Measurements from ENCODE around the gene SEMA3A. TPM values are rescaled to one million over a fixed set of nuclear protein-coding genes. Genes with fewer than 3 reads are reported as not detected.

The SEMA3A gene
- total and polyA plus RNA-seq, 11 donors: 0.30 to 6.6 (median 1.4) TPM

DNA sequence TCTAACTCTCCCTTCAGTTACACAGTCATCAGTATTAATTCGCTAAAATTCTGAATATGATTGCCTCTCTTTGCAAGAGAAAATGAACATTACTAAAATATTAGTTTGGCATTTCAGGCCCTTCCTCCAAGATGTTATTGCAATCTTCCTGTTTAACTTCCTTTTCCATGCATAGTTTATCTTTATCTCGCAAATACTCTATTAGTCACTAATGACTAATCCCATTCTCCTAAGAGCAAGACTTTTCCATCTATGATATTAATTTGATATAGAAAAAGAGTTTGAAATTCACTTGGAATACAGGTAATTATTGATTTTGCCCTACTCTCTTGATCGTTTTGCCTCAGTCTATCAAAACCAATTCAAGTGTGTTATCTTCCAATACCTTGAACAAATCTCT lies 41.8 kb upstream of the SEMA3A start:
- Histone ChIP-seq H3K4me1 (peaks cover 0 to 9% (median 0%) of the 10 kb centered on the region in 12 donors), H3K9me3 (peaks cover 0 to 11% (median 0%) of the 10 kb centered on the region in 12 donors), H3K27ac (no peak overlapping the region), H3K27me3 (no peaks in the 10 kb centered on the region), H3K36me3 (no peaks in the 10 kb centered on the region), H3K4me3 (no peak overlapping the region)
- DNase-seq (no peak), ATAC-seq (no peak)
- 76 to 84% (median 81%) methylated on average over 3 of the region's 3 CpGs for whole genome bisulfite sequencing, 4 donors
- TF ChIP-seq POLR2A (IDR thresholded peaks at IDR 0.05): no peak
- intact Hi-C loops (cut with DNase I): no loop called here

- no peaks in the 10 kb centered on the region for H3K9me3 ChIP-seq
- ATAC-seq: no peak
Measured at GRCh38 chr7:84232646-84233045, 38.1 kb upstream of the SEMA3A start.

DNA sequence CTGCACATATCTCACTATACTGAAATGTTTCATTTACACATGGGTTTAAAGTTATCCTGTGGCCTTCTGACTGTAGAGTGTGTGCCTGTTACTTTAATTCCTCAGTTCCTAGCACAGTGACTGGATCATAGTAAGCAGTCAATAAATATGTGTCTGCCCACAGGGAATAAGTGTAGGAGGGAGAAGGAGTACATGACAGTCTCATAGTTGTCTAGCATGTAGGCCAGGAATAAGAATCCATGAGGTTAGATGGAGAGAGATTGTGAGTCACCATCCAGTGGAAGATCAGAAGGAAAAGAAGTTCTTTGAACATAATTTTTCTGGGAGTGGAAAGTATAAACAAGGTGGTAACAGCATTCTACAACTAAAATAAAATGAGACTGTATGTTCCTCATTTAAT lies 36.6 kb upstream of the SEMA3A start:
- DNase-seq: no peak
- intact Hi-C loops (cut with DNase I): no loop called here
- Histone ChIP-seq H3K4me3 (no peak overlapping the region), H3K9me3 (no peaks in the 10 kb centered on the region), H3K36me3 (no peaks in the 10 kb centered on the region), H3K27ac (peak overlapping the region in 1 of 12 donors; percentile 35), H3K27me3 (no peaks in the 10 kb centered on the region), H3K4me1 (peaks cover 0 to 4% (median 0%) of the 10 kb centered on the region in 12 donors)
- no peak for ATAC-seq
- TF ChIP-seq, protein P1, sequence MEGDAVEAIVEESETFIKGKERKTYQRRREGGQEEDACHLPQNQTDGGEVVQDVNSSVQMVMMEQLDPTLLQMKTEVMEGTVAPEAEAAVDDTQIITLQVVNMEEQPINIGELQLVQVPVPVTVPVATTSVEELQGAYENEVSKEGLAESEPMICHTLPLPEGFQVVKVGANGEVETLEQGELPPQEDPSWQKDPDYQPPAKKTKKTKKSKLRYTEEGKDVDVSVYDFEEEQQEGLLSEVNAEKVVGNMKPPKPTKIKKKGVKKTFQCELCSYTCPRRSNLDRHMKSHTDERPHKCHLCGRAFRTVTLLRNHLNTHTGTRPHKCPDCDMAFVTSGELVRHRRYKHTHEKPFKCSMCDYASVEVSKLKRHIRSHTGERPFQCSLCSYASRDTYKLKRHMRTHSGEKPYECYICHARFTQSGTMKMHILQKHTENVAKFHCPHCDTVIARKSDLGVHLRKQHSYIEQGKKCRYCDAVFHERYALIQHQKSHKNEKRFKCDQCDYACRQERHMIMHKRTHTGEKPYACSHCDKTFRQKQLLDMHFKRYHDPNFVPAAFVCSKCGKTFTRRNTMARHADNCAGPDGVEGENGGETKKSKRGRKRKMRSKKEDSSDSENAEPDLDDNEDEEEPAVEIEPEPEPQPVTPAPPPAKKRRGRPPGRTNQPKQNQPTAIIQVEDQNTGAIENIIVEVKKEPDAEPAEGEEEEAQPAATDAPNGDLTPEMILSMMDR (IDR thresholded peaks at IDR 0.05): no peak
- TF ChIP-seq POLR2A (IDR thresholded peaks at IDR 0.05): no peak

More at GRCh38 chr7:84232646-84233045, 38.1 kb upstream of the SEMA3A start:
- TF ChIP-seq POLR2A (IDR thresholded peaks at IDR 0.05): no peak
- TF ChIP-seq, protein P1 (IDR thresholded peaks at IDR 0.05): no peak
- peaks cover 0 to 9% (median 0%) of the 10 kb centered on the region in 12 donors for H3K4me1 ChIP-seq
- H3K36me3 ChIP-seq: no peaks in the 10 kb centered on the region
- WGBS, 4 donors: 39 to 60% (median 45%) methylated on average over 1 of the region's 1 CpG
- no peaks in the 10 kb centered on the region for H3K27me3 ChIP-seq
- H3K4me3 ChIP-seq: no peak overlapping the region
- H3K27ac ChIP-seq: no peak overlapping the region
- no peak for DNase-seq
- intact Hi-C loops (cut with DNase I): no loop called here

DNA sequence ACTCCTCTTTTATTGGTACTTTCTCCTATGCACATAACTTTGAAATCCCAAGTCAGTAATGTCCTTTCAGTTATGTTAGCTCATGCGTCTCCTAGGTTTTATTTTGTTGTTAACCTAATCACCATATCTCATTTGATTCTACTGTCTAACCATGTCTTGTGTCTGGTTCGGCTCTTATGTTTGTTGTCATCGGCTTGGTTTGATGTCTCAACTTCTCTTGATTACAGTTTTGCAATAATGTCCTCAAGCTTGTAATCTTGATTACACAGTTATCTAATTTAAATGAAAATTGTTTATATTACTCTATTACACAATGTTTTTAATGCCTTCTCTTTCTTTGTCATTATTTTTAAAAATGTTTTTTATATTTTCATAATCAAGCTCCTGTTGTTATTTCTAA lies 35.9 kb upstream of the SEMA3A start:
- intact Hi-C loops (cut with DNase I): no loop called here
- no peak overlapping the region for H3K4me3 ChIP-seq
- no peaks in the 10 kb centered on the region for H3K9me3 ChIP-seq
- no peaks in the 10 kb centered on the region for H3K4me1 ChIP-seq
- DNase-seq: no peak
- ATAC-seq: no peak
- WGBS, 4 donors: 90 to 93% (median 91%) methylated on average over 3 of the region's 3 CpGs
- no peak for TF ChIP-seq POLR2A (IDR thresholded peaks at IDR 0.05)
- TF ChIP-seq, protein P1 (IDR thresholded peaks at IDR 0.05): no peak
- H3K36me3 ChIP-seq: no peaks in the 10 kb centered on the region
- H3K27ac ChIP-seq: no peak overlapping the region
- H3K27me3 ChIP-seq: no peaks in the 10 kb centered on the region

DNA sequence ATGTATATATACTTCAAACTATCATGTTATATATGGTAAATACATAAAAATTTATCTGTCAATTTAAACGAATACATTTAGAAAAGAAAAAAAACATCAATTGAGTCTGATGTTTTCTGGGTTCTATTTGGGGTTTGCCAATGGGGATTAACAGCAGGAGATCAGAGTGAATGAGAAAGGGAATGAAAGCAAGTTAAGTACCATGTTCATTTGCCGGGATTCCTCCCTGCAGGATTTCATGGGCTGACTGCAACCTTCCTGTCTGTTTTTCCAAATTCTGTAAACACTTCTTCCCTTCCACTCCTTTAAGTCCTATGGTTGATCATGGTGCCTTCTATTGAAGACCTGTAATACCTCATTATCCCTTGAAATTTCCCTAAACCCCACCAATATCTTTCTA lies 33.9 kb upstream of the SEMA3A start:
- no peaks in the 10 kb centered on the region for H3K36me3 ChIP-seq
- TF ChIP-seq POLR2A (IDR thresholded peaks at IDR 0.05): no peak
- TF ChIP-seq, protein P1 (IDR thresholded peaks at IDR 0.05): no peak
- H3K4me3 ChIP-seq: no peak overlapping the region
- no peaks in the 10 kb centered on the region for H3K9me3 ChIP-seq
- H3K4me1 ChIP-seq: no peaks in the 10 kb centered on the region
- ATAC-seq: no peak
- no peak overlapping the region for H3K27ac ChIP-seq
- no peaks in the 10 kb centered on the region for H3K27me3 ChIP-seq
- intact Hi-C loops (cut with DNase I): no loop called here
- WGBS, 4 donors: 48 to 61% (median 54%) methylated on average over 2 of the region's 2 CpGs
- DNase-seq: no peak

Data from heart left ventricle (tissue), 16 donors.